Activated CD4-positive, alpha-beta T cell treated with anti-CD3 and anti-CD28 coated beads, Interleukin-10, Interleukin-2, amounts not matched to agents 100 ng/mL and 50 ng/mL, durations not matched to agents 16 hours and 8 hours (primary cell): ENCODE results near the gene MBD3L2.
"Not testable (repeated sequence)": the region's sequence is repeated elsewhere in the genome, so short reads cannot be mapped to it uniquely, and the experiment has no call there.

Source experiments
- DNase-seq: peaks from one replicate; pipeline ENCODE4 v3.0.0-alpha.2; 2020

Gene MBD3L2

GRCh38 chr19:7063764-7064418 is 14.8 kb downstream of the MBD3L2 start:
- no peak for DNase-seq

DNA sequence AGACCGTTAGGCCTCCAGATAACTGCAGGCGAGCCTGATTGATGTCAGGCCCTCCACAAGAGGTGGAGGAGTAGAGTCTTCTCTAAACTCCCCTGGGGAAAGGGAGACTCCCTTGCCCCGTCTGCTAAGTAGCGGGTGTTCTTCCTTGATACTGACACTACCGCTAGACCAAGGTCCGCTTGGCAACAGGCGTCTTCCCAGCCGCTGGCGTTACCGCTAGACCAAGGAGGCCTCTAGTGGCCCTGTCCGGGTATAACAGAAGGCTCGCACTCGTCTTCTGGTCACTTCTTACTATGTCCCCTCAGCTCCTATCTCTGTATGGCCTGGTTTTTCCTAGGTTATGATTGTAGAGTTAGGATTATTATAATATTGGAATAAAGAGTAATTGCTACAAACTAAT is 18.0 kb downstream of the MBD3L2 start:
- DNase-seq, result not testable (repeated sequence)

GRCh38 chr19:7067716-7068115 is 18.6 kb downstream of the MBD3L2 start:
- DNase-seq, result no peak

- no peak for DNase-seq
These were observed 19.5 kb downstream of the MBD3L2 start for GRCh38 chr19:7068599-7068998.

GRCh38 chr19:7069042-7069903 is 20.2 kb downstream of the MBD3L2 start, which contains the start of gene ZNF557:
Gene ZNF557 (plus strand): TSS chr19:7069703. CDS start chr19:7075075, 5,372 bp downstream.
- peak; percentile 99 for DNase-seq

GRCh38 chr19:7069904-7070226 is 20.7 kb downstream of the MBD3L2 start:
- DNase-seq, result no peak

DNA sequence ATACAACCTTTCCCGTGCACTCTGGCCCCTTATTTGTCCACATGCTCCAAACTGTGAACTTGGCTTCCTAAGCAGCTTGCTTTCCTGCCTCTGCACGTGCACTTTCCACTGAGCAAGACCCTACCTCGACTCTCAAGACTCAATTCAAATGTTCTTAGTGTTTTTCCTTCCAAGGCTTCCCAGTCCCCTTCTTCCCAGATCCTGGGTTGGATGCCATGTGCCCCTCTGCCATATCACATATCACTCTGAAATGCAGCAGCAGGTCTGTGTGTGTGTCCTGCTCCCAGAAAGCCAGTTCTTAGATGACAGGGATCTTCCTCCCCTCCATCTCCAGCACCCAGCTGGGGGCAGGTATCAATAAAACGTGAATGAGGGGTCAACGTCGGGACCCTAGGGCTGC is 23.4 kb downstream of the MBD3L2 start:
- no peak for DNase-seq

DNA sequence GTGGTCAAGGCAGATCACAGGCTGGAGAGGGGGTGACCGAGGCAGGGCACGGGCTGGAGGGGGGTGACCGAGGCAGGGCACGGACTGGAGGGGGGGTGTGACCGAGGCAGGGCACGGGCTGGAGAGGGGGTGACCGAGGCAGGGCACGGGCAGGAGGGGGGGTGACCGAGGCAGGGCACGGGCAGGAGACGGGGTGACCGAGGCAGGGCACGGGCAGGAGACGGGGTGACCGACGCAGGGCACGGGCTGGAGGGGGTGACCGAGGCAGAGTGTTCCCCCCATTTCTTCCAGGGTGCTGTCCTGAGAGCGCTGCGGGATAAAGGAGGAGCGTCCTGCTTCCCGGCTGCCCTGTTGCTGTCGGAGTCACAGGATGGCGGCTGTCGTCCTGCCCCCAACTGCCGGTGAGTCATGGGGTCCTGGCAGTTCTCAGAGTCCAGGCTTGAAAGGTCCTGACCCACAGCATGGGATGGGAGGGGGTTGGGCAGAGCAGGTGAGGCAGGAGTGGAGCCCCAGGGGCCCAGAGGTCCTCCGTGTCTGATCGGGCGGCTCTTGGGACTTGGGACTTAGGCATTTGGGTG is 25.7 kb downstream of the MBD3L2 start:
- DNase-seq, result no peak

GRCh38 chr19:7076151-7076550 is 27.0 kb downstream of the MBD3L2 start:
- no peak for DNase-seq

DNA sequence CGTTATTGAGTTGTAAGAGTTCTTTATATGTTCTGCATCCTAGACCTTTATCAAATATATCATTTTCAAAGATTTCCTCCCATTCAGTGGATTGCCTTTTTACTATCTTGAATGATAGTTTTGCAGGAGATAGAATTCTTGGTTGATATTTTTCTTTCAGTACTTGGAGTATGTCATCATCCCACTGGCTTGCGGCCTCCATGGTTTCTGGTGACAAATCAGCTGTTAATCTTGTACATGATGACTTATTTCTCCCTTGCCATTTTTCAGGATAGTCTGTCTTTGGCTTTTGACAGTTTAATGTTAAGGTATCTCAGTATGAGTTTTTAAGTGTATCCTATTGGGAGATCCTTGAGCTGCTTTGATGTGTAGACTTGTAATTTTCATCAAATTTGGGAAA is 28.9 kb downstream of the MBD3L2 start:
- no peak for DNase-seq

DNA sequence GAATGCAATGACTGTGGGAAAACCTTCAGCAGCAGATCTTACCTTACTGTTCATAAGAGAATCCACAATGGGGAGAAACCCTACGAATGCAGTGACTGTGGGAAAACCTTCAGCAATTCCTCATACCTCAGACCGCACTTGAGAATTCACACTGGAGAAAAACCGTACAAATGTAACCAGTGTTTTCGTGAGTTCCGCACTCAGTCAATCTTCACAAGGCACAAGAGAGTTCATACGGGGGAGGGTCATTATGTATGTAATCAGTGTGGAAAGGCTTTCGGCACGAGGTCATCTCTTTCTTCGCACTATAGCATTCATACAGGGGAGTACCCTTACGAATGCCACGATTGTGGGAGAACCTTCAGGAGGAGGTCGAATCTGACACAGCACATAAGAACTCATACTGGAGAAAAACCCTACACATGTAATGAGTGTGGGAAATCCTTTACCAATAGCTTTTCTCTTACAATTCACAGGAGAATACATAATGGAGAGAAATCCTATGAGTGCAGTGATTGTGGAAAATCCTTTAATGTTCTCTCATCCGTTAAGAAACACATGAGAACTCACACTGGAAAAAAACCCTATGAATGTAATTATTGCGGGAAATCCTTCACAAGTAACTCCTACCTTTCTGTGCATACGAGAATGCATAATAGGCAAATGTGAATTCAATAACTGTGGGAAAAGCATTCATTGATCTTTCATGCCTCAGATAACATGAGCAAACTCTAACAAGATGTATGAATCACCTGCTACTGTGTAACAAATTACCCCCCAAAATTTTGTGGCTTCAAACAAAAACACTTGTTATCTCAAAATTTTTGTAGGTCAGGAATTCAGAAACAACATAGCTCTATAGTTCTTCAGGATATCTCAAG is 34.2 kb downstream of the MBD3L2 start:
- DNase-seq, result no peak

GRCh38 chr19:7088999-7089398 is 39.9 kb downstream of the MBD3L2 start:
- DNase-seq, result no peak

GRCh38 chr19:7098096-7098495 is 49.0 kb downstream of the MBD3L2 start:
- DNase-seq, result no peak

GRCh38 chr19:7098701-7099596 is 49.8 kb downstream of the MBD3L2 start:
- peak; percentile 92 for DNase-seq

GRCh38 chr19:7099597-7099921 is 50.4 kb downstream of the MBD3L2 start:
- DNase-seq, result no peak
